Ovary (tissue), 3 donors: ENCODE results near the gene LEFTY2.

Source experiments
- EP300 ChIP-seq: sonication (generic); formaldehyde crosslinking; IDR thresholded peaks from one replicate; pipeline ENCODE4 v1.6.1; 2017; ENCODE audit warnings: antibody characterized with exemption
- POLR2A ChIP-seq: fragments of 450-650 bp; IDR thresholded peaks from one replicate; pipeline ENCODE4 v1.6.1; 2017; ENCODE audit warnings: antibody characterized with exemption, mild to moderate bottlenecking, moderate library complexity
- TF ChIP-seq, protein P1 (sequence below), 3 donors: fragments of 450-650 bp in 2 of 3; fragments of 200-600 bp in 1 of 3; IDR thresholded peaks; one replicate each; pipeline versions ENCODE4 v1.5.1 to v1.8.0; 2016 to 2022; ENCODE audit warnings: antibody characterized with exemption in 3 of 3, mild to moderate bottlenecking in 1 of 3
- donor health status: DM: no; HTN: no; CAD: no.

DNA sequence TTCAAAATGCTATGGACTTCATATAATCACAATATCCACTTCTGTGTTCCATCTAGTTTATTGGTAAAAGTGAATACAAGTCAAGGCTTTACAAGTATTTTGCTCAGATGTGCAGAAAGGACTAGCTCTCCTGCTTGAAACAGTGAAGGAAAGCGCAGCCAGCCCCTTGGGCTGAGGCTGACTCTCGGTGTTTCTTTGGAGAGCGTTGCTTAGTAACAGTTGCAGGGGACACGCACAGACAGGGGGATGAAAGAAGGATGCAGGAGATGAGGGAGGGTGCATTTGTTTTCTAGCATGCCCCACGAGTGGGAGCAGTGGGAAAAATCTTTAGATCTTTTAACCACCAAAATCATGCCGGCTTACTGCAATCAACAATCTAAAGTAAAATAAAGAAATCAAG lies 26.1 kb downstream of the LEFTY2 start:
- TF ChIP-seq, protein P1, sequence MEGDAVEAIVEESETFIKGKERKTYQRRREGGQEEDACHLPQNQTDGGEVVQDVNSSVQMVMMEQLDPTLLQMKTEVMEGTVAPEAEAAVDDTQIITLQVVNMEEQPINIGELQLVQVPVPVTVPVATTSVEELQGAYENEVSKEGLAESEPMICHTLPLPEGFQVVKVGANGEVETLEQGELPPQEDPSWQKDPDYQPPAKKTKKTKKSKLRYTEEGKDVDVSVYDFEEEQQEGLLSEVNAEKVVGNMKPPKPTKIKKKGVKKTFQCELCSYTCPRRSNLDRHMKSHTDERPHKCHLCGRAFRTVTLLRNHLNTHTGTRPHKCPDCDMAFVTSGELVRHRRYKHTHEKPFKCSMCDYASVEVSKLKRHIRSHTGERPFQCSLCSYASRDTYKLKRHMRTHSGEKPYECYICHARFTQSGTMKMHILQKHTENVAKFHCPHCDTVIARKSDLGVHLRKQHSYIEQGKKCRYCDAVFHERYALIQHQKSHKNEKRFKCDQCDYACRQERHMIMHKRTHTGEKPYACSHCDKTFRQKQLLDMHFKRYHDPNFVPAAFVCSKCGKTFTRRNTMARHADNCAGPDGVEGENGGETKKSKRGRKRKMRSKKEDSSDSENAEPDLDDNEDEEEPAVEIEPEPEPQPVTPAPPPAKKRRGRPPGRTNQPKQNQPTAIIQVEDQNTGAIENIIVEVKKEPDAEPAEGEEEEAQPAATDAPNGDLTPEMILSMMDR (IDR thresholded peaks at IDR 0.05) = no peak
- TF ChIP-seq POLR2A (no peak), EP300 (no peak)
